DOHH2 (cell line): ENCODE results near the gene UBE2G1.

Experiments used
- EZH2phosphoT487 ChIP-seq: fragments of 200-600 bp; sonication (generic); IDR thresholded peaks from 2 replicates; pipeline ENCODE4 v1.6.1; 2017; ENCODE audit warnings: borderline replicate concordance, mild to moderate bottlenecking, antibody characterized with exemption, low read length, moderate library complexity, mixed read lengths
- TF ChIP-seq, protein P1 (sequence below): fragments of 200-600 bp; sonication (generic); IDR thresholded peaks from one replicate; pipeline ENCODE4 v1.5.1; 2014; ENCODE audit warnings: antibody characterized with exemption, mild to moderate bottlenecking, low read depth, low read length; ENCODE audit not compliant: poor library complexity, severe bottlenecking

DNA sequence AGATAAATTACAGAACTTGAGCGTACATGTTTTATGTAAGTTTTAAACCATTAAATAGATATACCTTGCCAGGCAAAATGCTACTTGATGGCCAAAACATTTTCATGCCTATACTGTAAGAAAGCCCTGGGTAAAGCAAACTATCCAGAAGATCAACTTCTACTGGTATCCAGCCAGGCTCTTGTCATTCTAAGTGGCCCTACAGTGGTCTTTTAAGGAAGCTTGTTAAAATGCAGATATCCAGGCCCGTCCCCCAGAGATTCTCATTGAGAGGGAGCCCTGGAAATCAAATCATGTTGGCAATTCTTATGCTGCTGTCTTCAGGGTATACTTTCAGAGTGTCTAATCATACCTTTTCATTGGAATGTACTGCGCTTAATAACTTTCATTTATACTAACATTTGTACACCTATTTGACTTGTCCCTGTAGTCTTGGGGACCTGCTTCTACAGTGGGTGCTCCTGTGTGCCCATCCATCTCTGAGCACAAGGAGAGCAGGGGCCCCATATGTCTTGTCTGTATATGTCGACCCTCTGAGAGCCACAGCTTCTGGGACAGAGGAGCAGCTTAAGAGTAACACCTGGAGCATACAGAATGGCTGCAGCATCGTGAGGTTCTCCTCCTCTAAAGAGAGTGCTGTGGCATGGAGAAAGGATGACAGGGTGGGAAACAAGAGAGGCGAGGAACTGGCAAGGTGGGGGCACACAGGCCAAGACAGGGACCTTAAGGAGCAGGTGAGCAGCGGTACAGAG lies 59.1 kb downstream of the UBE2G1 start:
- TF ChIP-seq EZH2phosphoT487, result no peak
- TF ChIP-seq, protein P1, sequence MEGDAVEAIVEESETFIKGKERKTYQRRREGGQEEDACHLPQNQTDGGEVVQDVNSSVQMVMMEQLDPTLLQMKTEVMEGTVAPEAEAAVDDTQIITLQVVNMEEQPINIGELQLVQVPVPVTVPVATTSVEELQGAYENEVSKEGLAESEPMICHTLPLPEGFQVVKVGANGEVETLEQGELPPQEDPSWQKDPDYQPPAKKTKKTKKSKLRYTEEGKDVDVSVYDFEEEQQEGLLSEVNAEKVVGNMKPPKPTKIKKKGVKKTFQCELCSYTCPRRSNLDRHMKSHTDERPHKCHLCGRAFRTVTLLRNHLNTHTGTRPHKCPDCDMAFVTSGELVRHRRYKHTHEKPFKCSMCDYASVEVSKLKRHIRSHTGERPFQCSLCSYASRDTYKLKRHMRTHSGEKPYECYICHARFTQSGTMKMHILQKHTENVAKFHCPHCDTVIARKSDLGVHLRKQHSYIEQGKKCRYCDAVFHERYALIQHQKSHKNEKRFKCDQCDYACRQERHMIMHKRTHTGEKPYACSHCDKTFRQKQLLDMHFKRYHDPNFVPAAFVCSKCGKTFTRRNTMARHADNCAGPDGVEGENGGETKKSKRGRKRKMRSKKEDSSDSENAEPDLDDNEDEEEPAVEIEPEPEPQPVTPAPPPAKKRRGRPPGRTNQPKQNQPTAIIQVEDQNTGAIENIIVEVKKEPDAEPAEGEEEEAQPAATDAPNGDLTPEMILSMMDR, result no peak
